IPS-11a (cell line): ENCODE results near the gene ZNF484.
"Not testable (repeated sequence)": the region's sequence is repeated elsewhere in the genome, so short reads cannot be mapped to it uniquely, and the experiment has no call there.

Source experiments
- H3K4me3 ChIP-seq: one replicate; pipeline ENCODE4 v1.5.1; 2013; ENCODE audit warnings: low read depth, low read length, control low read depth

ZNF484 gene

GRCh38 chr9:92864152-92864551 is 13.7 kb downstream of the ZNF484 start:
- H3K4me3 ChIP-seq: no peak overlapping the region

DNA sequence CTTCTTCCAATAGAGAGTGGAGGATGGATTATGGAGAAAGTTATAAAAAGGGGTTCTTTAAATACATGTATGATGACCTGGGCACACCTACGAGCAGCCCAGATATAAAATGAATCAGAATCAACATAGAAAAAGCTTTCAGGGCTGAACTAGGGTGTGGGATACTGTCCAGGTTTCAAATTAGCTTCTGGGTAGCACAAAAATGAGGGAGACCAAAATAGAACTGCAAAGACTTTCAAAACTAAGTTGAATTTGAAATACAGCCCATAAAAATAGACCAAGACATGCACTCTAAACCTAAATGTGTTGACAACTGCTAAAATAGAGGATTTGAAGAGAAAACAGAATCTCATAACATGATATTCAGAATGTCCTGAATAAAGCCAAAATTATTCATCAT is 17.0 kb downstream of the ZNF484 start:
- no peak overlapping the region for H3K4me3 ChIP-seq

DNA sequence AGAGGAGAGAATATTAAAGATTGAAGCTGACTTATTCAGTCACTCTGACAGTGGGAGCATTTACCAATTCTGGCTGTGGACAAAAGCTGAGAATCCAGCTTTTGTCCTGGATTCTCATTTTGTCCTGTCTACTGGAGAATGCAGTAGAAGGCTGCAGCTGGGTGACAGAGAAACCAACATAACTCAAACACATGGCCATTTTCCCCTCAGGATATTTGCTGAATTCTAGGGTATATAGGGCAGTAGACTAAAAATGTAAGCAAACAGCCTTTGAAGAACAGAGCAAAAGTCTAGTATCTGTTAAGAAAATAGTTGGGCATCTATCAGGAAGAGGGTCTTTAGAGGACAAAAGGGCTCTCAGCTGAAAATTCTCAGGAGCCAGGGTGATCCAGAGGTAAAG is 20.6 kb downstream of the ZNF484 start:
- H3K4me3 ChIP-seq: no peak overlapping the region

- H3K4me3 ChIP-seq: no peak overlapping the region
These were observed 24.1 kb downstream of the ZNF484 start for GRCh38 chr9:92853716-92854115.

DNA sequence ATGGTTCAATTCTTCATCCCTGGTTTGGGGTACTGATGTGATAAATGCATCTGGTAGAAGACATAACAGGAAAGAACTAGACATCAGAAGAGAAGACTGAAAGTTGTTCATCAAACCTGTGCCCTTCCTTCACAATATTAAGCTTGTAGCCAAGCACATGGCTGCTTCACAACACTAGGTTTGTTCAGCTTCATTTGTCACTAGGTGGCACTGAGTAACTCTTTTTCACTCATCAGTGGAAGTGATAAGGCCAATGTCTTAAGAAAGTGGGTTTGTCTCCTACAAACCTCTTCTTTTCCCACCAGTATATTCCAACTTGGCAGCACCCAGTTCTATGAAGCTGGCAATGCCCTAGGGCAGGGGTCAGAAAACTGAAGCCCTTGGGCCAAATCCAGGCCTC is 26.9 kb downstream of the ZNF484 start:
- no peak overlapping the region for H3K4me3 ChIP-seq

DNA sequence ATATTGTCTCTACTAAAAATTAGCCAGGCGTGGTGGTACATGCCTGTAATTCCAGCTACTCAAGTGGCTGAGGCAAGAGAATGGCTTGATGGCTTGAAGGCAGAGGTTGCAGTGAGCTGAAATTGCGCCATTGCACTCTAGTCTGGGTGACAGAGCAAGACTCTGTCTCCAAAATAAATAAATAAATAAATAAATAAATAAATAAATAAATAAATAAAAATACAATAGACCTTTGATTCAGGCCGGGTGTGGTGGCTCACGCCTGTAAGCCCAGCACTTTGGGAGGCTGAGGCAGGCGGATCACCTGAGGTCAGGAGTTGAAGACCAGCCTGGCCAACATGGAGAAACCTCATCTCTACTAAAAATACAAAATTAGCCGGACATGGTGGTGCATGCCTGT is 29.1 kb downstream of the ZNF484 start:
- H3K4me3 ChIP-seq: not testable (repeated sequence)

GRCh38 chr9:92846662-92847145 is 31.1 kb downstream of the ZNF484 start:
- no peak overlapping the region for H3K4me3 ChIP-seq

DNA sequence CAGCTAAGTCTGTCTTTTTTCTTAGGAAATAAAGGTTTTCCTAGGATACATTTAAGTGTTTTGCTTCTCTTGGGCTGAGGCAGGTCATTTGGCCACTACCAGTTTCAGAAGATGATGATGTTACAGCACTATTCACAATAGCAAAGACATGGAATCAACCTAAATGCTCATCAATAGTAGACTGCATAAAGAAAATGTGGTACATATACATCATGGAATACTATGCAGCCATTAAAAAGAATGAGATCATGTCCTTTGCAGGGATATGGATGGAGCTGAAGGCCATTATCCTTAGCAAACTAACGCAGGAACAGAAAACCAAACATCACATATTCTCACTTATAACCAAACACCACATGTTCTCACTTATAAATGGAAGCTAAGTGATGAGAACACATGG is 39.4 kb downstream of the ZNF484 start:
- not testable (repeated sequence) for H3K4me3 ChIP-seq

- no peak overlapping the region for H3K4me3 ChIP-seq
These were observed 40.6 kb downstream of the ZNF484 start for GRCh38 chr9:92837191-92837590.

DNA sequence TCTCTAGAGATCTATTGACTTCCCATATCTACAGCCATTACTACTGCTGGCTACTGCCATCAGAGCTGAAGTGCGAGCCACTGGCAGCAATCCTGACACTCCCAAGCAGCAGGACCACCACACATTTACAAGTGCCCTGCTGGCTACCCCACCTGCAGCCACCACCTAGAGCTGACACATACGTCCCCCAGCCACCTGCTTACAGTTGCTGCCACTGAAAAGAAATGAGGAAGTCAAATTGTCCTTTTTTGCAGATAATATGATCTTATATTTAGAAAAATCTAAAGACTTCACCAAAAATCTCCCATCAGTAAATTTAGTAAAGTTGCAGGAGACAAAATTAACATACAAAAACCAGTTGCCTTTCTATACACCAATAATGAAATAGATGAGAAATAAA is 48.4 kb downstream of the ZNF484 start:
- H3K4me3 ChIP-seq: no peak overlapping the region

- H3K4me3 ChIP-seq: not testable (repeated sequence)
These were observed 52.8 kb downstream of the ZNF484 start for GRCh38 chr9:92825065-92825464.

GRCh38 chr9:92820964-92821363 is 56.9 kb downstream of the ZNF484 start:
- H3K4me3 ChIP-seq: no peak overlapping the region

GRCh38 chr9:92819898-92820297 is 57.9 kb downstream of the ZNF484 start:
- not testable (repeated sequence) for H3K4me3 ChIP-seq

DNA sequence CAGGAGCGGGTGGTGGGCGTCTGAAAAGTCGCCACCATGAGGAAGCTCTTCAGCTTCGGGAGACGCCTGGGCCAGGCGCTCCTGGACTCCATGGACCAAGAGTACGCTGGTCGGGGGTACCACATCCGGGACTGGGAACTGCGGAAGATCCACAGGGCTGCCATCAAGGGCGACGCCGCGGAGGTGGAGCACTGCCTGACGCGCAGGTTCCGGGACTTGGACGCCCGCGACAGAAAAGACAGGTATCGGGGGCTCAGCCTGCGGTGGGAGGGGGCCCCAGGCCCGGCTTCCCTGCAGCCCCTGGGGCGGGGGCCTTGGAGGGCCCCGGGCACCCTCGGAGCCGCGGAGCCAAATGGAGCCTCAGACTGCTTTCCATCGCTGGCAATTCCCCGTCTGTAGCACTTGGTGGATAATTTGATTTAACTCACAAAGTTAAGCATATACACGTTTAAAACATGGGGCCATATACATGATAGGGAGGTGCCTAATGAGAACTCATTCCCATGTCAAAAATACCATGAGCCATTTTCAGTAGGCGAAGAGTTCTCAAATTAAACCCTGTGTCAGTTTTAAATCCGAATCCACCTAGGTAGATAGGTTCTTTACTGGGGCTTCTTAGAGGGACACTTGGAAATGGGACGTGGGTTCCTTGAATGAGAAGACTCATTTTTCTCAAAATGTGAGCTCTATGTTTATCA is 68.1 kb downstream of the ZNF484 start:
- peak overlapping the region; percentile 13 for H3K4me3 ChIP-seq

DNA sequence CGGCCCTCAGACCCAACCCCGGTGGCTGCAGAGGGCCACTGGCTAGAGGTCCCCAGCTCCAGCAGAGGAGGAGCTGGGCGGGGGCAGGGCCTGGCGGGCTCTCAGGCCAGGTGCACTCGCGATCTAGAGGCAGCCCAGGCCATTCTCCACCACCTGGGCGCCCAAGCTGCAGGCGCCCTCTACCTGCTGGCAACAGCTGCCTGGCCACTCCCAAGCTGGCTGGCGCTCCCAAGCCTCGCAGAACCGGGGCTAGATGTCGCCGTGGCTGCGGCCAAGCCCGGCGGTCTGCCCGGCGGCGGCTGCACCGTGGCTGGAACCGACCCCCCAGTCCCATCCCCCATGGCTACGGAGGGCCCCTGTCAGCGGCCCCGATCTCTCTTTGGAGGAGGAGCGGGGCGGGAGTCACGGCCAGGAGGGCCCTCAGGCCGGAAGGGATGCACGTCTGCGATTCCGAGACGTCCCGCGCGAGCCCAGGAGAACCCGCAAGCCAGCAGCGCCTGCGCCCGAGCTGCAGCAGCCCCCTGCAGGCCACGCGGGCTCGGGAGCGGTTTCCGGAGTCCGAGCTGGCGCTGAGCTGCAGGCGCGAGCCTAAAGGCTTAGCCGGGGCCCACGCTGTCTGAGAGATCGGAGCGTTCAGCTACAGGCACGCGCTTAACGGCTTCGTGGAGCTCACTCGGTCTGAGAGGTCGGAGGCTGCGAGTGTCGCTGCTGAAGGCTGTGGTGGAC is 68.9 kb downstream of the ZNF484 start:
- H3K4me3 ChIP-seq: peak overlapping the region; percentile 33

DNA sequence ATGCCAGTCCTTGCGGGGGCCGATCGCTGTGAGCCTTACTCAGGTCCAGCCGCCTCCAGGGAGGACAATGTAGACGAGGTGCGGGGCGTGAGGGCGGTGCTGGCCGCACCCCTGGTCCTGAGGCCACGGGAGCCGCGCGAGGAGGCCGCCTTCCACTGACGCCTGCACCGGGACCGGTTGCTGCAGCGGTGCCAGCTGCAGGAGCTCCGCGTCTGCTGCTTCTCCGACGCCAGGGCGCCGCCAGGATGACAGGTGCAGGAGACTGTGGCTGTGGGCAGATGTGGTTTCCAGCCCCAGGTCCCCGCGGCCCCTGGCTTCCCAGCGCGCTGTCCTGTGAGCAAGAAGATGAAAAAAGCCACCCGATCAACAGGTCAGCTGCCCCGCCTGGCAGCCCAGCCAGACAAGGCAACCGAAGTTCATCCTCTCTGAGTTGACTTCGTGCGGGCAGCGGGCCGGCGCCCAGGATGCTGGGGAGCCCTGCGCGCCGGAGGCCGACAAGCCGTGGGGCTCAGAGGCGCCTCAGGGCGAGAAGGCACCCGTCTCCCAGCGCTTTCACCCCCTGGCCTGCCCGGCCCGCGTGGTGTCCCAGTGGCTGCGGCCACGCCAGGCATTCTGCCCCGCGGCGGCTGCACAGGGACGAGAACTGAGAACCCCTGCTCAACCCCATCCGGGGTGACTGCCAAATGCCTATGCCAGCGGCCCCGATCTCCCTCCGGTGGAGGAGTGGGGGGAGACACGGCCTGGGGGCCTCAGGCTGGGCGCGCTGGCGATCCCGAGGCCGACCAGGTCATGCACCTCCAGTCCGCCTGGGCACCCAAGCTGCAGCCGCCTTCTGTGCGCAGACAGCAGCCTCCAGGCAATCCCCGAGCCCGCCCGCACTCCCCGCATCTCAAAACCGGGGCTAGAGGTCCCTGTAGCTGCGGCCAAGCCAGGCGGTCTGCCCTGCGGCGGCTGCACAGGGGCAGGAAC is 69.8 kb downstream of the ZNF484 start:
- H3K4me3 ChIP-seq: peak overlapping the region; percentile 33

DNA sequence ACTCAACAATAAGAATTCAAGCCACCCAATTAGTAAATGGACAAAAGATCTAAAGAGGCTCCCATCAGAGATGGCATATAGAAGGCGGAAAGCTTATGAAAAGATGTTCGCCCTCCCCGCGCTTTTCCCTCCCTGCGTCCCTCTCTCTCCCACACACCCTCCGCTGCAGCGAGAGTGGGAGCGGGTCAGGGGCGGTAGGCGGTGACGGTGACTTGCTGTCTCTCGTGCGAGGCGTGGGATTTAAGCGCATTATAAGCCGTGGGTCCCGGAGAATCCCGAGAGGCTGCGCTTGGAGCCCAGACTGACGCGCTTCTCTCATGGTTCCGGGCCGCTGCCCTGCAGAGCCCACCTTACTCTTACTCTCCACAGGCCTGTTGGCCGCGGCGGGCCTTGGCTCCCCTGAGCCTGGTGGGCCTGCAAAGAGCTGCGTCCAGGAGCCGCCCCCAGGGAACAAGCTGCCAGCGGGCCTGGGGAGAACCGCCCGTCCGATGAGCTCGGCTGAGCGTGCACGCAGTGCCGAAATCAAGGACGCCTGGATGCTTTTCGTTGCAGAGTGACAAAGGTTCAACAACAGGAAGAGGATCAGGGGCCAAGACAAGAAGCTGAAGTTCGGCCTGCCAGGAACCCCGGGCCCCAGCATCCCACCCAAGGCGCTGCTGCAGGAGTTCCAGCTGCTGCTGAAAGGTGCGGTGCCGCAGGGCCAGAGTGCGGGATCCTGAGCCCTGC is 70.6 kb downstream of the ZNF484 start:
- no peak overlapping the region for H3K4me3 ChIP-seq

DNA sequence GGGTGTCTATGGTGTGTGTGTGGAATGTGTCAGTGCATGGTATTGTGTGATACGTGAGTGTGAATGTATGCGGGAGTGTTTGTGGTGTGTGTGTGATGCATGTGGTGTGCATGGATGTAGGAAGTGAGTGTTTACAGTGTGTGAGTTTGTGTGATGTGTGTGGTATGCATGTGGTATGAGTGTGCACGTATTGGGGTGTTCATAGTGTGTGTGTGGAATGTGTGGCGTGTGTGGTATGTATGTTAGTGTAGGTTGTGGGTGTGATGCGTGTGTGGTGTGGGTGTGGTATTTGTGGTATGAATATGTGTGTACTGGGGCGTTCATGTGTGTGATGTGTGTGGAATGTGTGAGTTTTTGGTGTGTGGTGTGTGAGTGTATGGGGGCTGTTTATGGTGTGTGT is 73.1 kb downstream of the ZNF484 start:
- H3K4me3 ChIP-seq: no peak overlapping the region

GRCh38 chr9:92798358-92798757 is 79.5 kb downstream of the ZNF484 start:
- no peak overlapping the region for H3K4me3 ChIP-seq

- H3K4me3 ChIP-seq: not testable (repeated sequence)
These were observed 81.5 kb downstream of the ZNF484 start for GRCh38 chr9:92796337-92796804.
